ENCODE data around the gene TRIM40. TPM values are rescaled to one million over a fixed set of nuclear protein-coding genes. Genes with fewer than 3 reads are reported as not detected.

The TRIM40 gene
- total RNA-seq, 3 donors from 2014 or later (not counting 1 experiment from before 2014, with no cell fraction given), result 0.26 to 0.30 TPM; not detected in 1

- Histone ChIP-seq H3K4me3 (ENCODE audit: low read length) (no peak overlapping the region), H3K4me1 (ENCODE audit: control insufficient read depth, insufficient read depth, low read length) (no peaks in the 10 kb centered on the region), H3K9me3 (ENCODE audit: control insufficient read depth, insufficient read depth, low read length) (no peaks in the 10 kb centered on the region), H3K27ac (ENCODE audit: low read length) (no peak overlapping the region), H3K27me3 (ENCODE audit: control insufficient read depth, insufficient read depth, low read length) (no peaks in the 10 kb centered on the region), H3K36me3 (ENCODE audit: control insufficient read depth, insufficient read depth, low read length) (peaks cover 68% of the 10 kb centered on the region)
- ATAC-seq, result no peak
- H3K9me3 Mint-ChIP-seq, result no peaks in the 10 kb centered on the region
- peak overlapping the region; percentile 13 to 59 for H3K27ac Mint-ChIP-seq
- intact Hi-C loops (cut with micrococcal nuclease), result no loop called here
- H3K4me3 Mint-ChIP-seq, result no peak overlapping the region
- 92% methylated on average over 8 of the region's 8 CpGs for WGBS (ENCODE audit: insufficient coverage)
- H3K36me3 Mint-ChIP-seq, result peaks cover 10% of the 10 kb centered on the region
- peaks cover 11 to 40% of the 10 kb centered on the region in 2 donors for H3K4me1 Mint-ChIP-seq
- H3K27me3 Mint-ChIP-seq (ENCODE audit: low read depth in 2 of 2), result no peaks in the 10 kb centered on the region
- DNase-seq, result no peak
- no peak for TF ChIP-seq CTCF (IDR thresholded peaks at IDR 0.05)
Observed at GRCh38 chr6:30194797-30195690, 59.1 kb downstream of the TRIM40 start.

- no peaks in the 10 kb centered on the region for H3K9me3 ChIP-seq (ENCODE audit: control insufficient read depth, insufficient read depth, low read length)
- H3K36me3 Mint-ChIP-seq, result peaks cover 6% of the 10 kb centered on the region
- 100% methylated on average over 1 of the region's 1 CpG for WGBS (ENCODE audit: insufficient coverage)
Observed at GRCh38 chr6:30195951-30196350, 60.0 kb downstream of the TRIM40 start.

GRCh38 chr6:30196376-30196775 is 60.4 kb downstream of the TRIM40 start:
- no peak for TF ChIP-seq CTCF (IDR thresholded peaks at IDR 0.05)
- intact Hi-C loops (cut with micrococcal nuclease), result no loop called here
- H3K27ac Mint-ChIP-seq, result no peak overlapping the region
- H3K36me3 ChIP-seq (ENCODE audit: control insufficient read depth, insufficient read depth, low read length), result peaks cover 67% of the 10 kb centered on the region
- ATAC-seq, result no peak
- WGBS (ENCODE audit: insufficient coverage), result 99% methylated on average over 12 of the region's 12 CpGs
- no peaks in the 10 kb centered on the region for H3K9me3 ChIP-seq (ENCODE audit: control insufficient read depth, insufficient read depth, low read length)
- no peak overlapping the region for H3K4me3 Mint-ChIP-seq
- peaks cover 22 to 45% of the 10 kb centered on the region in 2 donors for H3K4me1 Mint-ChIP-seq
- peaks cover 2% of the 10 kb centered on the region for H3K36me3 Mint-ChIP-seq
- H3K9me3 Mint-ChIP-seq, result no peaks in the 10 kb centered on the region
- peaks cover 8% of the 10 kb centered on the region for H3K4me1 ChIP-seq (ENCODE audit: control insufficient read depth, insufficient read depth, low read length)
- no peak for DNase-seq
- no peak overlapping the region for H3K4me3 ChIP-seq (ENCODE audit: low read length)
- H3K27ac ChIP-seq (ENCODE audit: low read length), result no peak overlapping the region
- H3K27me3 Mint-ChIP-seq (ENCODE audit: low read depth in 2 of 2), result no peaks in the 10 kb centered on the region
- H3K27me3 ChIP-seq (ENCODE audit: control insufficient read depth, insufficient read depth, low read length), result no peaks in the 10 kb centered on the region

More at GRCh38 chr6:30195951-30196350, 60.0 kb downstream of the TRIM40 start:
- H3K36me3 ChIP-seq (ENCODE audit: control insufficient read depth, insufficient read depth, low read length), result peaks cover 70% of the 10 kb centered on the region
- no peaks in the 10 kb centered on the region for H3K9me3 Mint-ChIP-seq
- no peaks in the 10 kb centered on the region for H3K27me3 Mint-ChIP-seq (ENCODE audit: low read depth in 2 of 2)
- H3K4me1 ChIP-seq (ENCODE audit: control insufficient read depth, insufficient read depth, low read length), result peaks cover 7% of the 10 kb centered on the region
- H3K27me3 ChIP-seq (ENCODE audit: control insufficient read depth, insufficient read depth, low read length), result no peaks in the 10 kb centered on the region
- peak overlapping the region; percentile 13 to 59 for H3K27ac Mint-ChIP-seq
- peaks cover 18 to 43% of the 10 kb centered on the region in 2 donors for H3K4me1 Mint-ChIP-seq
- H3K4me3 ChIP-seq (ENCODE audit: low read length), result no peak overlapping the region
- no peak overlapping the region for H3K4me3 Mint-ChIP-seq
- ATAC-seq, result no peak
- no peak overlapping the region for H3K27ac ChIP-seq (ENCODE audit: low read length)
- intact Hi-C loops (cut with micrococcal nuclease), result no loop called here
- TF ChIP-seq CTCF (IDR thresholded peaks at IDR 0.05), result no peak
- DNase-seq, result no peak

Other genes starting within 250 kb of the TRIM40 start
- 1,000 to 10,000 TPM; 2,088 to 2,855 (median 2,731) TPM for gene HLA-A, start 193.6 kb upstream of the TRIM40 start, total RNA-seq
- gene POLR1H, start 74.9 kb upstream of the TRIM40 start, total RNA-seq, result 10 to 100 TPM; 21.0 to 36.2 (median 28.5) TPM
- 10 to 100 TPM; 52.9 to 75.3 (median 61.1) TPM for gene PPP1R11, start 68.9 kb upstream of the TRIM40 start, total RNA-seq
- gene RNF39, start 60.4 kb upstream of the TRIM40 start, total RNA-seq, result not detected
- gene TRIM31, start 23.1 kb upstream of the TRIM40 start, total RNA-seq, result not detected
- not detected for gene TRIM10, start 25.1 kb downstream of the TRIM40 start, total RNA-seq
- gene TRIM15, start 27.4 kb downstream of the TRIM40 start, total RNA-seq, result not detected
- 10 to 100 TPM; 69.3 to 73.7 (median 71.6) TPM for gene TRIM26, start 77.3 kb downstream of the TRIM40 start, total RNA-seq
- gene TRIM39, start 190.8 kb downstream of the TRIM40 start, total RNA-seq, result 10 to 100 TPM; 32.1 to 40.1 (median 38.5) TPM
- gene RPP21, start 209.0 kb downstream of the TRIM40 start, total RNA-seq, result 10 to 100 TPM; 24.6 to 33.3 (median 31.4) TPM

All from natural killer cell (primary cell).